ENCODE measurements around the gene OVCA2.

DNA sequence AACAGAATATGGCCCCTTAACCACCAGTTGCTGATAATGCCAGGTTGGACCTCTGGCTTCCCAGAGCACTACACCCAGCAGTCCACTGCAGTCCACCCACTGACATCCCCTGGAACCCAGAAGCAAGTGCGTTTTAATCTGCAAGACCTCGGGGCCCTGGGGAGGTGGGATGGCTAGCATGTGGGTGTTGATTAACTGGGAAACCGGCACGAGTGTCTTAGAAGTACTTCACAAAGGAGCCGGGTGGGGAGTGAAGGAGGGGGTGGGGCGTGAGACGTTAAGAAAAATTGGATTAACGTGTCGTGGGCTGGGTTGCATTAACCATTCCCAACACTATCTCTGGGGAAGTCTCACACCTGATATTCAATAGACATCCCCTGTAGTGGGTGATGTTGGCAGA, 7.0 kb downstream of the OVCA2 start:
- TF ChIP-seq, protein P1, sequence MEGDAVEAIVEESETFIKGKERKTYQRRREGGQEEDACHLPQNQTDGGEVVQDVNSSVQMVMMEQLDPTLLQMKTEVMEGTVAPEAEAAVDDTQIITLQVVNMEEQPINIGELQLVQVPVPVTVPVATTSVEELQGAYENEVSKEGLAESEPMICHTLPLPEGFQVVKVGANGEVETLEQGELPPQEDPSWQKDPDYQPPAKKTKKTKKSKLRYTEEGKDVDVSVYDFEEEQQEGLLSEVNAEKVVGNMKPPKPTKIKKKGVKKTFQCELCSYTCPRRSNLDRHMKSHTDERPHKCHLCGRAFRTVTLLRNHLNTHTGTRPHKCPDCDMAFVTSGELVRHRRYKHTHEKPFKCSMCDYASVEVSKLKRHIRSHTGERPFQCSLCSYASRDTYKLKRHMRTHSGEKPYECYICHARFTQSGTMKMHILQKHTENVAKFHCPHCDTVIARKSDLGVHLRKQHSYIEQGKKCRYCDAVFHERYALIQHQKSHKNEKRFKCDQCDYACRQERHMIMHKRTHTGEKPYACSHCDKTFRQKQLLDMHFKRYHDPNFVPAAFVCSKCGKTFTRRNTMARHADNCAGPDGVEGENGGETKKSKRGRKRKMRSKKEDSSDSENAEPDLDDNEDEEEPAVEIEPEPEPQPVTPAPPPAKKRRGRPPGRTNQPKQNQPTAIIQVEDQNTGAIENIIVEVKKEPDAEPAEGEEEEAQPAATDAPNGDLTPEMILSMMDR (IDR thresholded peaks at IDR 0.05): no peak
- TF ChIP-seq POLR2A (IDR thresholded peaks at IDR 0.05): no peak

Measured in upper lobe of left lung (tissue), 4 donors.